Mammary epithelial cell (primary cell): Measurements from ENCODE around the gene SERPINF2.

ENCODE experiments used
- EZH2 ChIP-seq: IDR thresholded peaks from 2 replicates; pipeline ENCODE4 v1.6.1; 2012; ENCODE audit warnings: low read length, inconsistent platforms, borderline replicate concordance
- TF ChIP-seq, protein P1 (sequence below), 2 donors: IDR thresholded peaks in 1 of 2; conservative IDR thresholded peaks in 1 of 2; 2 replicates each; pipeline ENCODE4 v1.5.1; 2011 to 2012; ENCODE audit warnings: inconsistent platforms in 2 of 2, low read length in 2 of 2, mild to moderate bottlenecking in 2 of 2, control low read depth in 1 of 2, low read depth in 1 of 2; ENCODE audit not compliant: insufficient read depth in 1 of 2; ENCODE audit errors: extremely low read depth in 1 of 2

- TF ChIP-seq, protein P1, sequence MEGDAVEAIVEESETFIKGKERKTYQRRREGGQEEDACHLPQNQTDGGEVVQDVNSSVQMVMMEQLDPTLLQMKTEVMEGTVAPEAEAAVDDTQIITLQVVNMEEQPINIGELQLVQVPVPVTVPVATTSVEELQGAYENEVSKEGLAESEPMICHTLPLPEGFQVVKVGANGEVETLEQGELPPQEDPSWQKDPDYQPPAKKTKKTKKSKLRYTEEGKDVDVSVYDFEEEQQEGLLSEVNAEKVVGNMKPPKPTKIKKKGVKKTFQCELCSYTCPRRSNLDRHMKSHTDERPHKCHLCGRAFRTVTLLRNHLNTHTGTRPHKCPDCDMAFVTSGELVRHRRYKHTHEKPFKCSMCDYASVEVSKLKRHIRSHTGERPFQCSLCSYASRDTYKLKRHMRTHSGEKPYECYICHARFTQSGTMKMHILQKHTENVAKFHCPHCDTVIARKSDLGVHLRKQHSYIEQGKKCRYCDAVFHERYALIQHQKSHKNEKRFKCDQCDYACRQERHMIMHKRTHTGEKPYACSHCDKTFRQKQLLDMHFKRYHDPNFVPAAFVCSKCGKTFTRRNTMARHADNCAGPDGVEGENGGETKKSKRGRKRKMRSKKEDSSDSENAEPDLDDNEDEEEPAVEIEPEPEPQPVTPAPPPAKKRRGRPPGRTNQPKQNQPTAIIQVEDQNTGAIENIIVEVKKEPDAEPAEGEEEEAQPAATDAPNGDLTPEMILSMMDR (conservative IDR thresholded peaks at IDR 0.05 in 1 of 2, IDR thresholded peaks at IDR 0.05 in 1 of 2; ENCODE audit: extremely low read depth in 1 of 2, insufficient read depth in 1 of 2, low read depth in 1 of 2, low read length in 2 of 2), result no peak
- TF ChIP-seq EZH2, result no peak
These were observed 12.7 kb upstream of the SERPINF2 start for GRCh38 chr17:1729966-1730325.
